ENCODE data around the gene ATG9B.

- no peak for TF ChIP-seq CTCF (IDR thresholded peaks at IDR 0.05; ENCODE audit: insufficient read depth, low read length)
- TF ChIP-seq SPI1 (IDR thresholded peaks at IDR 0.05; ENCODE audit: borderline replicate concordance, low read depth): no peak
- no peak for TF ChIP-seq POLR2AphosphoS5 (IDR thresholded peaks at IDR 0.05; ENCODE audit: low read depth)
These were observed 40.7 kb upstream of the ATG9B start for GRCh38 chr7:151064993-151065392.

All from HL-60 (cell line).